Stimulated activated naive CD4-positive, alpha-beta T cell (primary cell): ENCODE results near the gene JAZF1.
"Not testable (repeated sequence)": the region's sequence is repeated elsewhere in the genome, so short reads cannot be mapped to it uniquely, and the experiment has no call there.

Experiments
- DNase-seq, 6 experiments: peaks; one replicate each; lab custom pipeline; 2025; lab: John Stamatoyannopoulos, UW

JAZF1 gene

DNA sequence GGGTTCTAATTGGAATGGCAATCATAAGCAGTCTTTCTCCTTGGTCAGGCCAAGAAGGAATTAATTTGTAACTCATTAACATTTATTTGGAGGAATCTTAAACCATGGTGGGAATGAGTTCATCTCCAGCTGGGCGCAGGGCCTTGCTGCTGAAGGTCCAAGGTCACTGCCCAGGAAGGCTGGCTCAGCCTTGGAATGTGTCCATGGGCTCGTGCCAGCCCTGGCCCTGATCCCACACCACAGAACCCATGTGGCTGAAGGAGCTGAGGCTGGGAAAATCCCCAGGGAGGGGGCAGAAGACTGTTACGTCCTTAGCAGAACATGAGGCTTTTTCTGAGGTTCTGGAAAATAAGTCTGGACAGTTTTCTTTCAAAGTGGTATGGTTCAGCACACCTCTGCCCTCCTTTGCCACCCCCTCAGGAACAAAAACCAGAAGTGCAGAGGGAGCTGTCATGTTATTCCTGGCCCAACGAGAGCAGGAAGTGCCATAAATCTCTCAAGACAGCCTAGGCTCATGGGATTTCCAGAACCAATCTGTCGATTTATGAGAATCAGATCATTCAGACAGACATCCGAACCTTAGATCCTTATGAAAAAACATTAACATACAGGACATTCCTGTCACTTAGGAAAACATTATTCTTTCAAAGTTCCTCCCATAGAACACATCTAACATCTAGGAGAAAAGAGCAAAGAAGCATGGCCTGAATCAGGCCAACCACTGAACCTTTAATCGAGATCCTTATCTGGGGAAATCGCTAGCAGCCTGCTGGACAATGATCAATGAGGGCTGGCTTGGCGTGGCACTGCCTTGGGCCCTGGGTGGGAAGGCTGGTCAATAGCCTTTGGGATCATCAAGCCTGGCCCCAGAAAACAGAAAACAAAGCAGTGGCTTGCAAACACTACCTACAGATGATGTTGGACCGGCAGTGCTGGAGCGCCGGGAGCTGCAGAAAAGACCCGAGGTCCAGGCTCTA lies 306.3 kb downstream of the JAZF1 start:
- DNase-seq = no peak

- DNase-seq = no peak
Measured at GRCh38 chr7:27872356-27873275, 308.0 kb downstream of the JAZF1 start.

DNA sequence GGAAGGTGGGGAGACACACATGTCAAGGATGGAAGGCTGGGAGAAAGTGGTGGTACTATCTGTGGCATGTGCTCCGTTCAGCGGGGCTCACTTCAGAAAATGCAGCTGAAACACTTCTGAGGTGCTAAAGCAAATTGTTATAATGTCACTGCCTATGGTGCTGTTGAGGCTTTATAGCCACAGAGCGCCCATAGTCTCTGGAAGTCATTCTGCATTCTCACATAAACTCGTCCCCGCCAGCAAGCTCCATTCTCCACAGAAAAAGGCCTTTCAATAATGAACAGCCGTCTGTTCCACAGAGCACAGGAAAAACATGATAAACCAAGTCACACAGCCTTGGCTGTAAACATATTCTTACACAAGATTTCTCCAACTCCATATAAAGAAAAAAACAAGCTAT lies 308.7 kb downstream of the JAZF1 start:
- DNase-seq = no peak

- DNase-seq = no peak
Measured at GRCh38 chr7:27871086-27871485, 309.5 kb downstream of the JAZF1 start.

GRCh38 chr7:27870595-27870994 lies 310.0 kb downstream of the JAZF1 start:
- no peak for DNase-seq

GRCh38 chr7:27869056-27869455 lies 311.5 kb downstream of the JAZF1 start:
- no peak for DNase-seq

DNA sequence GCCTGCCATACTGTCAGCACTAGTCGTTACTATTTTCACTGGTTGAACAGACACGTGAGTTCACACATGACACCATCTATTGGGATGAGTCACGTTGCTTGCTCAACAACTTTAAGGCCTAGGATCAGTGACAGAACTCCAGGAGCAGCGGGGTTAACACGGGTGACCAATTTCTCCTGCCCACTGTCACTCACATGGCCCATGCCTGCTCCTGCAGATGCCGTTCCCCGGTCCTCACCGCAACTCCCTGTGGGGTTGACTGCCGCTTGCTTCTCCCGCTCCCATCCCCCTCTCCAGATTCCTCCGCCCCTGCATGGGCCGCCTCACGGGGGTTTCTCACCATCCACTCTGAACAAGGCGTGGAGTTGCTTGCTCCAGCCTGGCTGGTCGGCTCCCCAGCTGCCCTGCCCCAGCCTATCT lies 312.5 kb downstream of the JAZF1 start:
- no peak for DNase-seq

DNA sequence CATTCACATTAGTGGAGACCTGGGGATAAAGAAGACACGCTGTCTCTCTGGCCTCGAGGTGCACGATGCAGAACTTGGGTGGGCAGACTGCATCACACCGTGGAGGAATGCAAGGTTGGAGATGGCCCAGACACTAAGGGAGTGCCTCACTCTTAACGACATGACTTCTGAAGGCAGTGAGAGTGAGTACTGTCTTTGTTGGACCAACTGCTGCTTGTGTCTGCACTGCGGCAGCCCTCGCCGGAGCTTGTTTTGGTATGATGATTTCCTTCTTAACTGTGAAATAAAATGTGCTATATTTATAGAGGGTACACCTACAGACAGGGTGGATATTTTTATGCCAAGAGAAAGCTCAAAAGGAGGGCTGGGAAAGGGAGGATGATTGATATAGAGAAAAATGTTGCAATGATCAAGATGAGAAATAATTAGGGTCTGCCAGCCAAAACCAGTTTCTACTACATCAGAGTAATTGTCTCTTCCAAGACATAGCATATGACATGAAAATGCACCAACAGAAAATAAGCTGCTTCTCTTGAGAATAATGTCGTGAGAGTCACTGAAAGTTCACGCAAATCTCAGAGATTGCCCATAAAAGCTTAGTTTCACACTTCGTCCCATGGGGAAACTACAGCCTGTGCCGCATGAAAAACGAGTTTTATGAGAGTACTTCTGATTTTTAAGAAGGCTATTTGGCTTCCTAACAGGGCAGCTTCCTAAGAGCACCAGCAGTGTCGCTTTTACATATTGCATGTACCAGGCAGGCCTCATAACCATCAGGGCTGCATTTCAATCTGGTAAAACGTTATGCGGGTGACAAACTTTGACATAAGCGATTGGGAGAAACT lies 313.5 kb downstream of the JAZF1 start:
- no peak for DNase-seq

DNA sequence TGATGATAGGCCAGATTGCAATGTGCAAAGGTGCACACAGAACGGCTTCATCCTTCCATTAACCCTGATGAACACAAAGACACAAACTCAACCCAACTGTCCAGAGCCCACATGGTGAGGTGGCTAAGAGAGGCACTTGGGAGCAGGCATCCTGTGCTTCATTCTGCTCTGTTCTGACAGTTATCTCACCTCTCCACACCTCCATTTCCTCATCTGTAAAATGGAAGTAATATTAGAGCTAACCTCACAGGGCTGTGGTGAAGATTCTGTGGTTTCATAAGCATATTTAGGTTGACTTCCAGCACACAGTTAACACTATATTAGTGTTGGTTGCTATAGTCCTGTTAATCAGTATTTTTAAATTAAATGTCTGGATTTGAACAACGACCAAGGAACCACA lies 314.3 kb downstream of the JAZF1 start:
- DNase-seq = no peak

DNA sequence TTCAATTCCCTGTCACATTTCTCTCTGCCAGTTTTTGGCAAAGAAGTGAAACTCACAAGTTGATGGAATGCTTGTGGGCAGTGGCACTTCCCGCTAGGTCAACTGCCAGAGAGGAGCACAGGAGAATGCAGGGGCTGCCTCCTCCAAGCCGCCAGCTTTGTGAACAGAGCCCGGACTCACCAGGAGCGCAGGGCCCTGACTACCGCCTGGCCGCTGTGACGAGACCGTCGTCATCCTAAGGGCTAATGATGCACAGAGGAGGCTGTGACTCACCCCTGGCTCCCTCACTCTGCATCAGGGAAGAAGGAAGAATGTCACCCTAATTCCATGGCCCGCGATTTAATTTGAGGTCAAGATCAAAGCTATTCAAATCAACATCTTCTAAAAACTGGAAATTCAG lies 316.7 kb downstream of the JAZF1 start:
- no peak for DNase-seq

- DNase-seq = no peak
Measured at GRCh38 chr7:27861747-27862146, 318.8 kb downstream of the JAZF1 start.

DNA sequence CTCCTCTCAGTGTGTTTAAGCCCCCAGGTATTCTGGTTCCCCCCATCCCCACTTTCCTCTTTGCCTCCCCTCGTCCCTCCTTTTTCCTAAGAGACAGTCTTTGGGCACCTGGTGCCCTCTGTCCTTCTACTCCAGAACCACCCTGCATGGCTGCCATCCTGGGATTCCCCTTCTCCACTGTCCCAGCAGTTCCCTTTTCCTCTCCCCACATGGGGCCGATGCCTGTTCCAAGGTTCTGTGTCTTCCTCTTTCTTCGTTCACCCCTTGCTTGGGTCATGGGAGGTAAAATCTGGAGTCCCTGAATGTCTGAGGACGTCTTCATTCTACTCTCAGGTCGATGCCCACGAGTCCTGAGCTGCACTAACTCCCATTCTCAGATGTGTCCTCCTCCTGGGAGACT lies 319.8 kb downstream of the JAZF1 start:
- no peak for DNase-seq

- not testable (repeated sequence) for DNase-seq
Measured at GRCh38 chr7:27856703-27857485, 323.7 kb downstream of the JAZF1 start.

DNA sequence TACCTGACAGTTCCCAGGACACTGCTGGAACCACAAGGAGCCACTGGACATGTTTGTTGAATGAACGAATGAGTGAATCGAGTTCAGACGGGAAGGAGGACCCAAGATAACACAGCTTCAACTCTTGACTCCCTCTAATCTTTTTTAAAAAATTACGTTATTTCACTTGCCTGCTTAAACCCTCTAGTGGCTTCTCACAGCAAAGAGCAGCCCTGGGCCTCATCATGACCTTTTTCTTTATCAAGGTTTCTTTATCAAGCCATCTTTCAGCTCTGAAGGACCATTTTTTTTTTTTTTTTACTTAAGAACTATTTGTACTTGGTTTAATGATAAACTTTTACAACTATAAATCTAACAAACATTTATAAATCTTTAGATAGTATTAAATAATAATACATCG lies 330.1 kb downstream of the JAZF1 start:
- no peak for DNase-seq

- DNase-seq = no peak
Measured at GRCh38 chr7:27846388-27846787, 334.2 kb downstream of the JAZF1 start.

GRCh38 chr7:27843584-27844305 lies 336.9 kb downstream of the JAZF1 start:
- no peak for DNase-seq

DNA sequence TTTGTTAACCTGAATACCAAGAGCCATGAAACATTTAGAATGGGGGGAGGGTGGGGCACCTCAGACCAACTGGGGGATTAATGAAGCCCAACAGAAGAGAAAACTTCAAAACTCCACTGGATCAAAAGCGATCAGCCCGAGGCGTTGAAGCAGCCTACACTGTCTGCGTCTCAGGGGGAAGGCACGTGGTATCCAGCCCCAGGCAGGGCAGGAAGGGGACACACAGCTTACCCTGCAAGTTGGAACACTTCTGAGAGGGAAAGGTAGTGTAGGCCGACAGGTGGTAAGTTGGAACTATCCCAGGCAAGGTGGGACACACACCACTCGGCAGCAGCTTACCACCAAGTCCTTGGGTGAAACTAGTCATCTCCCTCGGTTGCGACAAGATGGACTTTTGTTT lies 337.7 kb downstream of the JAZF1 start:
- DNase-seq = no peak

- DNase-seq = no peak
Measured at GRCh38 chr7:27842094-27842692, 338.4 kb downstream of the JAZF1 start.

DNA sequence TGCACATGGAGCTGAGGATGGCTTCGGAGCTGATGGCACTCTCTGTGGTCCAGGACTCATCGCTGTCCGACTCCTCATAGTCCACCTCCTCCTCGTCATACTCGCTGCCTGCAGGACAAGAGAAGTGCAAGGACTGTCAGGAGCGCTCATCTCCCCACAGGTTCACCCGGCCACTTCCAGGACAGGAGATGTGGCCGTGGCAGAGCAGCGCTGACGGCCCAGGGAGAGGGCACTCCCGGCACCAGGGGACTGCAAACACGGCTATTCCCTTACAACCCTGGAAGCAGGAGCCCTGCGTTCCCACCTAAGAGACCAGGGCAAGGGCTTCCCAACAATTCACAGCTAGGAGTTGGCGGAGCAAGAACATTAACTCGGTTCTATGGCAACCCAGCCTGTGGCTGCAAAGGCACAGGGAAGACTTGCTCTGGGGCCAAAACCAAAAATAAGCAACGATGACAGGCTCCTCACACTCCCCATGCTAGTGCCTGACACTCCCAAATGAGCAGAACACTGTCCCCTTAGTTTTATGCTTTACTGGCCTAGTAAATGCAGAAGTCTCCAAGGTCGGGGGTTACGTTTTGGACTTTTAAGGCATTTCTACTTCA lies 339.7 kb downstream of the JAZF1 start:
- DNase-seq = no peak
